Fibroblast of lung (primary cell): ENCODE results near the gene ZNF14.

Experiments used
- CTCF ChIP-seq, 2 donors: IDR thresholded peaks in 1 of 2; conservative IDR thresholded peaks in 1 of 2; 1 replicate in 1 of 2; 2 replicates in 1 of 2; pipeline ENCODE4 v1.5.1; 2011 to 2012; ENCODE audit warnings: low read length in 2 of 2, control low read depth in 1 of 2, inconsistent platforms in 1 of 2, low read depth in 1 of 2, mild to moderate bottlenecking in 1 of 2
- EZH2 ChIP-seq: IDR thresholded peaks from 2 replicates; pipeline ENCODE4 v1.5.1; 2012; ENCODE audit warnings: low read length, control low read depth, mild to moderate bottlenecking; ENCODE audit errors: missing control alignments

GRCh38 chr19:19686580-19686979, 46.3 kb downstream of the ZNF14 start:
- no peak for TF ChIP-seq CTCF (conservative IDR thresholded peaks at IDR 0.05 in 1 of 2, IDR thresholded peaks at IDR 0.05 in 1 of 2; ENCODE audit: low read depth in 1 of 2, low read length in 2 of 2)
- no peak for TF ChIP-seq EZH2
